HG03064 (cell line): ENCODE results near the gene KAT8.
A peak's percentile ranks its signal among the peaks of the same experiment; 100 is the strongest.
"Not testable (repeated sequence)": the region's sequence is repeated elsewhere in the genome, so short reads cannot be mapped to it uniquely, and the experiment has no call there.

Experiments used
- ATAC-seq: cut with Tn5 transposase; IDR thresholded peaks from one replicate; pipeline ENCODE4 v1.9.1; 2021; ENCODE audit warnings: low read depth; ENCODE audit not compliant: unreplicated experiment

KAT8 gene

GRCh38 chr16:31083556-31083955 lies 33.9 kb upstream of the KAT8 start:
- no peak for ATAC-seq

- ATAC-seq, result no peak
Observed at GRCh38 chr16:31083981-31084380, 33.5 kb upstream of the KAT8 start.

GRCh38 chr16:31084584-31085302 lies 32.7 kb upstream of the KAT8 start:
- no peak for ATAC-seq

- no peak for ATAC-seq
Observed at GRCh38 chr16:31085411-31085810, 32.1 kb upstream of the KAT8 start.

GRCh38 chr16:31085873-31086628 lies 31.4 kb upstream of the KAT8 start:
- no peak for ATAC-seq

- no peak for ATAC-seq
Observed at GRCh38 chr16:31086629-31086906, 30.9 kb upstream of the KAT8 start.

- no peak for ATAC-seq
Observed at GRCh38 chr16:31087481-31087880, 30.0 kb upstream of the KAT8 start.

GRCh38 chr16:31087971-31088370 lies 29.5 kb upstream of the KAT8 start:
- no peak for ATAC-seq

GRCh38 chr16:31088459-31089183 lies 28.8 kb upstream of the KAT8 start, which contains the start of gene PRSS53:
TSS of gene PRSS53 (minus strand) at chr16:31088943. CDS start at chr16:31088809, 134 bp downstream.
- ATAC-seq, result no peak

- no peak for ATAC-seq
Observed at GRCh38 chr16:31089199-31089598, 28.3 kb upstream of the KAT8 start.

GRCh38 chr16:31090540-31090939 lies 26.9 kb upstream of the KAT8 start:
- no peak for ATAC-seq

GRCh38 chr16:31092330-31092729 lies 25.1 kb upstream of the KAT8 start:
- no peak for ATAC-seq

- no peak for ATAC-seq
Observed at GRCh38 chr16:31093132-31093703, 24.2 kb upstream of the KAT8 start.

- ATAC-seq, result no peak
Observed at GRCh38 chr16:31094088-31094423, 23.4 kb upstream of the KAT8 start.

GRCh38 chr16:31094424-31095120 lies 22.9 kb upstream of the KAT8 start, which contains the start of gene VKORC1:
TSS of gene VKORC1 (minus strand) at chr16:31094797. CDS start at chr16:31094729, 68 bp downstream.
- ATAC-seq, result peak; percentile 82

- ATAC-seq, result no peak
Observed at GRCh38 chr16:31099860-31100638, 17.4 kb upstream of the KAT8 start.

GRCh38 chr16:31100876-31101641 lies 16.4 kb upstream of the KAT8 start:
- ATAC-seq, result not testable (repeated sequence)

- ATAC-seq, result no peak
Observed at GRCh38 chr16:31105677-31106213, 11.7 kb upstream of the KAT8 start.
